ENCODE results near the gene SCAPER. TPM values are rescaled to one million over a fixed set of nuclear protein-coding genes. Genes with fewer than 3 reads are reported as not detected.

The SCAPER gene
- total RNA-seq, 1 experiment from 2014 or later: 7.4 TPM

DNA sequence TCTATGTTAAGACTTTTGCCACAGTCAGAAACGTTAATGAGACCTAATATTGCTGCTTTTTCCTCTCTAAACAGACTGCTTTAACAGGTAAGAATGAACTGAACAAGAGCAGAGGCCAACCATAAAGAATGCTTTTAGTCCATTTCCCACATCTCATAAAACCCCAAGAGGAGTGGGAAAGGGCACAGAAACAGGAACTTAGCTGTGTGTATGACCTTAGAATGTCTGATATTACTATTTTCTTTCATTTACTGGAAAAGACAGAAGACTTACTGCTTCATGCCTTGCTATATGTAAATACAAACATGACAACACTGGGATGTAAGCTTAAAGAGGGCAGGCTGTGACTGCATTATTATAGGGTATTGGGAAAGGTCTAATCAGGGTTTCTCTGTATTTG, 453.6 kb downstream of the SCAPER start:
- Histone ChIP-seq H2AK5ac (ENCODE audit: insufficient read length, low read length) (no peak overlapping the region), H3K9ac (ENCODE audit: extremely low read depth, insufficient read length, low read length) (no peak overlapping the region), H3K23me2 (ENCODE audit: insufficient read length, low read depth, low read length, poor library complexity, severe bottlenecking) (no peaks in the 10 kb centered on the region), H4K91ac (ENCODE audit: insufficient read length, low read depth, low read length) (no peak overlapping the region), H3K23ac (ENCODE audit: insufficient read length, low read depth, low read length) (no peak overlapping the region), H3K9me3 (ENCODE audit: control insufficient read depth, low read depth, low read length) (no peaks in the 10 kb centered on the region), H3K4me2 (ENCODE audit: insufficient read depth, insufficient read length, low read length) (no peak overlapping the region), H3K4ac (ENCODE audit: low read depth, low read length) (no peak overlapping the region), H2BK5ac (ENCODE audit: insufficient read length, low read length) (no peak overlapping the region), H4K8ac (replicated peaks; ENCODE audit: insufficient read length, low read depth, low read length) (no peak overlapping the region), H2BK20ac (ENCODE audit: low read depth, low read length, poor library complexity, severe bottlenecking) (no peak overlapping the region), H3K14ac (ENCODE audit: insufficient read depth, low read length) (no peak overlapping the region), H3T11ph (ENCODE audit: low read length) (no peak overlapping the region), H3K27me3 (ENCODE audit: insufficient read depth, low read length) (no peaks in the 10 kb centered on the region), H3K4me1 (ENCODE audit: insufficient read depth, low read length) (no peaks in the 10 kb centered on the region), H3K18ac (ENCODE audit: insufficient read length, low read depth, low read length) (no peak overlapping the region), H3K79me1 (ENCODE audit: insufficient read depth, low read depth, low read length, poor library complexity, severe bottlenecking) (no peaks in the 10 kb centered on the region), H3K79me2 (ENCODE audit: insufficient read depth, low read length) (no peaks in the 10 kb centered on the region), H2BK12ac (ENCODE audit: insufficient read length, low read depth, low read length) (no peak overlapping the region), H2AFZ (ENCODE audit: low read length) (no peak overlapping the region), H2BK15ac (ENCODE audit: low read depth, low read length) (no peak overlapping the region), H3K27ac (ENCODE audit: insufficient read length, low read depth, low read length) (no peak overlapping the region), H3K56ac (ENCODE audit: insufficient read length, low read depth, low read length) (no peak overlapping the region), H2BK120ac (ENCODE audit: low read depth, low read length, poor library complexity, severe bottlenecking) (no peak overlapping the region), H4K20me1 (ENCODE audit: control insufficient read depth, insufficient read depth, insufficient read length) (no peaks in the 10 kb centered on the region), H4K5ac (ENCODE audit: insufficient read length, low read depth, low read length) (no peak overlapping the region)
- H3K4me3 Mint-ChIP-seq: no peak overlapping the region
- no peak for DNase-seq
- no peaks in the 10 kb centered on the region for H3K9me3 Mint-ChIP-seq
- H3K36me3 Mint-ChIP-seq (ENCODE audit: insufficient read depth in 1 of 3, low read depth in 3 of 3): no peaks in the 10 kb centered on the region
- H3K27me3 Mint-ChIP-seq (ENCODE audit: low read depth): no peaks in the 10 kb centered on the region; the same call in 1 of the 2 replicates
- TF ChIP-seq, protein P1, sequence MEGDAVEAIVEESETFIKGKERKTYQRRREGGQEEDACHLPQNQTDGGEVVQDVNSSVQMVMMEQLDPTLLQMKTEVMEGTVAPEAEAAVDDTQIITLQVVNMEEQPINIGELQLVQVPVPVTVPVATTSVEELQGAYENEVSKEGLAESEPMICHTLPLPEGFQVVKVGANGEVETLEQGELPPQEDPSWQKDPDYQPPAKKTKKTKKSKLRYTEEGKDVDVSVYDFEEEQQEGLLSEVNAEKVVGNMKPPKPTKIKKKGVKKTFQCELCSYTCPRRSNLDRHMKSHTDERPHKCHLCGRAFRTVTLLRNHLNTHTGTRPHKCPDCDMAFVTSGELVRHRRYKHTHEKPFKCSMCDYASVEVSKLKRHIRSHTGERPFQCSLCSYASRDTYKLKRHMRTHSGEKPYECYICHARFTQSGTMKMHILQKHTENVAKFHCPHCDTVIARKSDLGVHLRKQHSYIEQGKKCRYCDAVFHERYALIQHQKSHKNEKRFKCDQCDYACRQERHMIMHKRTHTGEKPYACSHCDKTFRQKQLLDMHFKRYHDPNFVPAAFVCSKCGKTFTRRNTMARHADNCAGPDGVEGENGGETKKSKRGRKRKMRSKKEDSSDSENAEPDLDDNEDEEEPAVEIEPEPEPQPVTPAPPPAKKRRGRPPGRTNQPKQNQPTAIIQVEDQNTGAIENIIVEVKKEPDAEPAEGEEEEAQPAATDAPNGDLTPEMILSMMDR (conservative IDR thresholded peaks at IDR 0.05): no peak
- H3K4me1 Mint-ChIP-seq: no peaks in the 10 kb centered on the region
- WGBS (ENCODE audit: extremely low coverage, insufficient read length, low lambda C conversion rate): no CpG with 5 or more reads among the region's 1 CpG
- no peak overlapping the region for H3K27ac Mint-ChIP-seq

Measured in H9 (cell line).